Measurements from ENCODE around the gene MARCHF5. TPM values are rescaled to one million over a fixed set of nuclear protein-coding genes. Genes with fewer than 3 reads are reported as not detected.
A peak's percentile ranks its signal among the peaks of the same experiment; 100 is the strongest.

MARCHF5 gene
- total RNA-seq, 1 experiment from 2014 or later = 17.6 TPM

DNA sequence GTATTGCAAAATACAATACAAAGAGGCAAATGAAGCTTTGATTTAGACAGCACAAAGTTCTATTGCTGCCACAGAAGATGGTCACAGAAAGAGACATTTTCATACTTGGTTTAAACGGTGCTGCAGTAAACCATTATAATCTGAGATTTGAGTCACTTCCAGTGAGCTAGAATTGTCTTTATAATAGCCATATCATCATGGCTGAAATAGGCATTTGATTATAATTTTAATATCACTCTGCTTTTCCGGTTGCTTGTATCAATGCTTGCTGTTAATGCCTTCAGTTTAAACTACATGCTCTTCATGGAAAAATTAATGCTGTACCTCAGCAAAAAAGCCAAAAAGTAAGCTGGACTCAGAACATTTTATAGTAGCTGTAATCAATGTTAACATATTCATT lies 48.6 kb upstream of the MARCHF5 start:
- no CpG with 5 or more reads among the region's 2 CpGs for WGBS (ENCODE audit: extremely low coverage, insufficient read length, low lambda C conversion rate)
- H2AK5ac ChIP-seq (ENCODE audit: insufficient read length, low read length) = no peak overlapping the region
- H3K27me3 ChIP-seq (ENCODE audit: insufficient read depth, low read length) = peaks cover 18% of the 10 kb centered on the region; the same call in 1 of the 2 replicates

More for the DNA sequence above, 48.6 kb upstream of the MARCHF5 start:
- no peaks in the 10 kb centered on the region for H3K79me2 ChIP-seq (ENCODE audit: insufficient read depth, low read length)
- no peak overlapping the region for H3K14ac ChIP-seq (ENCODE audit: insufficient read depth, low read length)
- peak overlapping the region in 1 of 2 experiments; percentile 33; a peak in 3 of 5 replicates for H3K4me3 Mint-ChIP-seq
- DNase-seq = no peak
- no peaks in the 10 kb centered on the region for H3K79me1 ChIP-seq (ENCODE audit: insufficient read depth, low read depth, low read length, poor library complexity, severe bottlenecking)
- no peak overlapping the region for H3K4me2 ChIP-seq (ENCODE audit: insufficient read depth, insufficient read length, low read length)
- H3K4me1 Mint-ChIP-seq = peaks cover 27 to 38% of the 10 kb centered on the region in 2 experiments
- no peak overlapping the region for H3K27ac ChIP-seq (ENCODE audit: insufficient read length, low read depth, low read length)
- no peak overlapping the region for H3K23ac ChIP-seq (ENCODE audit: insufficient read length, low read depth, low read length)
- no peak overlapping the region for H3T11ph ChIP-seq (ENCODE audit: low read length)
- H3K27ac Mint-ChIP-seq = no peak overlapping the region
- H3K9ac ChIP-seq (ENCODE audit: extremely low read depth, insufficient read length, low read length) = no peak overlapping the region
- no peaks in the 10 kb centered on the region for H3K9me3 Mint-ChIP-seq
- H4K91ac ChIP-seq (ENCODE audit: insufficient read length, low read depth, low read length) = no peak overlapping the region
- no peak overlapping the region for H2BK12ac ChIP-seq (ENCODE audit: insufficient read length, low read depth, low read length)
- no peak overlapping the region for H3K4ac ChIP-seq (ENCODE audit: low read depth, low read length)
- H2AFZ ChIP-seq (ENCODE audit: low read length) = no peak overlapping the region
- no peak overlapping the region for H2BK15ac ChIP-seq (ENCODE audit: low read depth, low read length)
- H2BK20ac ChIP-seq (ENCODE audit: low read depth, low read length, poor library complexity, severe bottlenecking) = no peak overlapping the region
- H3K9me3 ChIP-seq (ENCODE audit: control insufficient read depth, low read depth, low read length) = no peaks in the 10 kb centered on the region
- H3K23me2 ChIP-seq (ENCODE audit: insufficient read length, low read depth, low read length, poor library complexity, severe bottlenecking) = peaks cover 22% of the 10 kb centered on the region
- H3K56ac ChIP-seq (ENCODE audit: insufficient read length, low read depth, low read length) = no peak overlapping the region
- TF ChIP-seq, protein P1, sequence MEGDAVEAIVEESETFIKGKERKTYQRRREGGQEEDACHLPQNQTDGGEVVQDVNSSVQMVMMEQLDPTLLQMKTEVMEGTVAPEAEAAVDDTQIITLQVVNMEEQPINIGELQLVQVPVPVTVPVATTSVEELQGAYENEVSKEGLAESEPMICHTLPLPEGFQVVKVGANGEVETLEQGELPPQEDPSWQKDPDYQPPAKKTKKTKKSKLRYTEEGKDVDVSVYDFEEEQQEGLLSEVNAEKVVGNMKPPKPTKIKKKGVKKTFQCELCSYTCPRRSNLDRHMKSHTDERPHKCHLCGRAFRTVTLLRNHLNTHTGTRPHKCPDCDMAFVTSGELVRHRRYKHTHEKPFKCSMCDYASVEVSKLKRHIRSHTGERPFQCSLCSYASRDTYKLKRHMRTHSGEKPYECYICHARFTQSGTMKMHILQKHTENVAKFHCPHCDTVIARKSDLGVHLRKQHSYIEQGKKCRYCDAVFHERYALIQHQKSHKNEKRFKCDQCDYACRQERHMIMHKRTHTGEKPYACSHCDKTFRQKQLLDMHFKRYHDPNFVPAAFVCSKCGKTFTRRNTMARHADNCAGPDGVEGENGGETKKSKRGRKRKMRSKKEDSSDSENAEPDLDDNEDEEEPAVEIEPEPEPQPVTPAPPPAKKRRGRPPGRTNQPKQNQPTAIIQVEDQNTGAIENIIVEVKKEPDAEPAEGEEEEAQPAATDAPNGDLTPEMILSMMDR (conservative IDR thresholded peaks at IDR 0.05) = no peak
- no peak overlapping the region for H2BK120ac ChIP-seq (ENCODE audit: low read depth, low read length, poor library complexity, severe bottlenecking)
- peaks cover 54% of the 10 kb centered on the region for H3K27me3 Mint-ChIP-seq (ENCODE audit: low read depth)
- H4K20me1 ChIP-seq (ENCODE audit: control insufficient read depth, insufficient read depth, insufficient read length) = no peaks in the 10 kb centered on the region
- no peak overlapping the region for H2BK5ac ChIP-seq (ENCODE audit: insufficient read length, low read length)
- H3K18ac ChIP-seq (ENCODE audit: insufficient read length, low read depth, low read length) = no peak overlapping the region
- no peak overlapping the region for H4K5ac ChIP-seq (ENCODE audit: insufficient read length, low read depth, low read length)
- no peak overlapping the region for H4K8ac ChIP-seq (replicated peaks; ENCODE audit: insufficient read length, low read depth, low read length)
- peaks cover 0 to 2% (median 0%) of the 10 kb centered on the region in 3 experiments; a peak in 2 of 7 replicates for H3K36me3 Mint-ChIP-seq (ENCODE audit: insufficient read depth in 1 of 3, low read depth in 3 of 3)
- no peaks in the 10 kb centered on the region for H3K4me1 ChIP-seq (ENCODE audit: insufficient read depth, low read length)

All from H9 (cell line).